GM18517 (cell line): ENCODE results near the gene MPZL1.

Experiments
- ATAC-seq: cut with Tn5 transposase; IDR thresholded peaks from one replicate; pipeline ENCODE4 v1.9.1; 2021; ENCODE audit warnings: mild to moderate bottlenecking, moderate library complexity; ENCODE audit not compliant: unreplicated experiment

MPZL1 gene

GRCh38 chr1:167776151-167776550 is 54.4 kb downstream of the MPZL1 start:
- ATAC-seq: no peak

GRCh38 chr1:167776616-167777268 is 55.0 kb downstream of the MPZL1 start:
- no peak for ATAC-seq

- no peak for ATAC-seq
These were observed 55.5 kb downstream of the MPZL1 start for GRCh38 chr1:167777269-167777650.

GRCh38 chr1:167781558-167781957 is 59.8 kb downstream of the MPZL1 start:
- ATAC-seq: no peak

GRCh38 chr1:167782946-167783345 is 61.2 kb downstream of the MPZL1 start:
- ATAC-seq: no peak

GRCh38 chr1:167784876-167785550 is 63.2 kb downstream of the MPZL1 start:
- no peak for ATAC-seq

GRCh38 chr1:167786502-167786901 is 64.7 kb downstream of the MPZL1 start:
- ATAC-seq: no peak

GRCh38 chr1:167789501-167789900 is 67.7 kb downstream of the MPZL1 start:
- ATAC-seq: no peak

- no peak for ATAC-seq
These were observed 68.3 kb downstream of the MPZL1 start for GRCh38 chr1:167790117-167790516.

GRCh38 chr1:167791281-167792187 is 69.8 kb downstream of the MPZL1 start:
- no peak for ATAC-seq

GRCh38 chr1:167792188-167792565 is 70.4 kb downstream of the MPZL1 start:
- no peak for ATAC-seq

- ATAC-seq: no peak
These were observed 72.3 kb downstream of the MPZL1 start for GRCh38 chr1:167794043-167794442.

- ATAC-seq: no peak
These were observed 74.3 kb downstream of the MPZL1 start for GRCh38 chr1:167795810-167796740.

GRCh38 chr1:167797015-167797414 is 75.2 kb downstream of the MPZL1 start:
- ATAC-seq: no peak

- no peak for ATAC-seq
These were observed 77.2 kb downstream of the MPZL1 start for GRCh38 chr1:167798952-167799351.

- no peak for ATAC-seq
These were observed 78.0 kb downstream of the MPZL1 start for GRCh38 chr1:167799747-167800146.

- no peak for ATAC-seq
These were observed 78.5 kb downstream of the MPZL1 start for GRCh38 chr1:167800251-167800650.

GRCh38 chr1:167802235-167802634 is 80.5 kb downstream of the MPZL1 start:
- no peak for ATAC-seq

GRCh38 chr1:167803358-167804207 is 81.8 kb downstream of the MPZL1 start:
- ATAC-seq: peak; percentile 92
